Brain pericyte (primary cell): Measurements from ENCODE around the gene RFC3.

Experiments
- DNase-seq: peaks from one replicate; pipeline ENCODE4 v3.0.0-alpha.2; 2012; ENCODE audit warnings: low read depth, low spot score

RFC3 gene

GRCh38 chr13:33863188-33863789 lies 45.3 kb downstream of the RFC3 start:
- DNase-seq: no peak

- DNase-seq: no peak
Measured at GRCh38 chr13:33865945-33866344, 48.0 kb downstream of the RFC3 start.

- DNase-seq: no peak
Measured at GRCh38 chr13:33867472-33867871, 49.5 kb downstream of the RFC3 start.

GRCh38 chr13:33868343-33868994 lies 50.5 kb downstream of the RFC3 start:
- DNase-seq: no peak

GRCh38 chr13:33869005-33869404 lies 51.1 kb downstream of the RFC3 start:
- DNase-seq: no peak

GRCh38 chr13:33870046-33870668 lies 52.2 kb downstream of the RFC3 start:
- no peak for DNase-seq

GRCh38 chr13:33871207-33872004 lies 53.5 kb downstream of the RFC3 start:
- DNase-seq: no peak

GRCh38 chr13:33872005-33872351 lies 54.0 kb downstream of the RFC3 start:
- DNase-seq: no peak

- DNase-seq: no peak
Measured at GRCh38 chr13:33873251-33873908, 55.4 kb downstream of the RFC3 start.

- DNase-seq: no peak
Measured at GRCh38 chr13:33874871-33875270, 56.9 kb downstream of the RFC3 start.

GRCh38 chr13:33875618-33876401 lies 57.9 kb downstream of the RFC3 start:
- no peak for DNase-seq

- DNase-seq: no peak
Measured at GRCh38 chr13:33876716-33877394, 58.9 kb downstream of the RFC3 start.

GRCh38 chr13:33879118-33879517 lies 61.2 kb downstream of the RFC3 start:
- DNase-seq: no peak

GRCh38 chr13:33882804-33883203 lies 64.9 kb downstream of the RFC3 start:
- DNase-seq: no peak

- DNase-seq: no peak
Measured at GRCh38 chr13:33884531-33885220, 66.7 kb downstream of the RFC3 start.
